Ascending aorta (tissue), 2 donors: ENCODE measurements around the gene KCNMA1. TPM values are rescaled to one million over a fixed set of nuclear protein-coding genes. Genes with fewer than 3 reads are reported as not detected.
A peak's percentile ranks its signal among the peaks of the same experiment; 100 is the strongest.

Source experiments
- DNase-seq, 2 donors: peaks; one replicate each; pipeline ENCODE4 v3.0.0-alpha.2; 2019; ENCODE audit warnings: low spot score in 2 of 2
- H3K27ac ChIP-seq, 2 donors: fragments of 200-600 bp; sonication (generic); one replicate each; pipeline ENCODE4 v1.5.1; 2016 to 2017; ENCODE audit warnings: mild to moderate bottlenecking in 1 of 2
- H3K27me3 ChIP-seq: fragments of 200-600 bp; sonication (generic); one replicate; pipeline ENCODE4 v1.5.1; 2017
- H3K36me3 ChIP-seq, 2 donors: fragments of 200-600 bp; sonication (generic); one replicate each; pipeline ENCODE4 v1.5.1; 2016
- H3K4me1 ChIP-seq, 2 donors: fragments of 200-600 bp; sonication (generic); one replicate each; pipeline ENCODE4 v1.5.1; 2016 to 2017; ENCODE audit warnings: mild to moderate bottlenecking in 1 of 2
- H3K4me3 ChIP-seq, 2 donors: fragments of 200-600 bp; sonication (generic); one replicate each; pipeline ENCODE4 v1.5.1; 2016 to 2017; ENCODE audit warnings: mild to moderate bottlenecking in 1 of 2
- H3K9me3 ChIP-seq, 2 donors: fragments of 200-600 bp; sonication (generic); one replicate each; pipeline ENCODE4 v1.5.1; 2016
- CTCF ChIP-seq, 3 experiments: fragments of 200-600 bp in 2 of 3; fragments of 450-650 bp in 1 of 3; sonication (generic) in 2 of 3; IDR thresholded peaks; one replicate each; pipeline ENCODE4 v1.5.1; 2016 to 2019; ENCODE audit warnings: antibody characterized with exemption in 3 of 3, mild to moderate bottlenecking in 1 of 3, moderate library complexity in 1 of 3
- intact Hi-C: fragments of 100-400 bp; cut with DNase I; formaldehyde crosslinking; loops from one replicate; pipeline ENCODE4 v1.15.1; 2023
- total RNA-seq: library from RNA; depleted of rRNA; stranded (reverse); fragments of >200 nt; gene quantifications from one replicate; pipeline ENCODE4 v1.1.0, GENCODE V29; 2016

Gene KCNMA1
- total RNA-seq, 1 donor from 2014 or later = 28.6 TPM

DNA sequence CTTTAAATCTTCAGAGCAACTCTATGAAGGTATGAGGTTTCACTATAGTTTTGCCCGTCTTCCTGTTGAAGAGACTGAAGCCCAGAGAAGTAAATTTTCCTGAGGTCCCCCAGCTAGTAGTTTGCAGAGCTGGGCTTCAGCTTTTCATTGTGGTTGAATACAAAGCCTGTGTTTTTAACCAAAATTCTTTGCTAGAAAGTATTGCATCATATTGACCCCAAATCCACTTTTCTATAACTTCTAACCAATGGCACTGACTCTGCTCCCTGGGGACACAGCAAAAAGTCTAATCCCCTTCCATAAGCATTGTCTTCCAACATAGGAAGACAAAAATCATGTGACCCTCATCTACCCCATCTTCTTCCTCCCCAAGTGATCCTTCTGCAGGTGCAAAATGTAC, 93.0 kb downstream of the KCNMA1 start:
- Histone ChIP-seq H3K36me3 (no peaks in the 10 kb centered on the region), H3K4me3 (no peak overlapping the region), H3K4me1 (peaks cover 2 to 34% of the 10 kb centered on the region in 2 donors), H3K27me3 (no peaks in the 10 kb centered on the region), H3K27ac (peak overlapping the region in 1 of 2 donors; percentile 93), H3K9me3 (no peaks in the 10 kb centered on the region)
- intact Hi-C loops = no loop called here
- TF ChIP-seq CTCF (IDR thresholded peaks at IDR 0.05) = no peak
- DNase-seq = no peak

DNA sequence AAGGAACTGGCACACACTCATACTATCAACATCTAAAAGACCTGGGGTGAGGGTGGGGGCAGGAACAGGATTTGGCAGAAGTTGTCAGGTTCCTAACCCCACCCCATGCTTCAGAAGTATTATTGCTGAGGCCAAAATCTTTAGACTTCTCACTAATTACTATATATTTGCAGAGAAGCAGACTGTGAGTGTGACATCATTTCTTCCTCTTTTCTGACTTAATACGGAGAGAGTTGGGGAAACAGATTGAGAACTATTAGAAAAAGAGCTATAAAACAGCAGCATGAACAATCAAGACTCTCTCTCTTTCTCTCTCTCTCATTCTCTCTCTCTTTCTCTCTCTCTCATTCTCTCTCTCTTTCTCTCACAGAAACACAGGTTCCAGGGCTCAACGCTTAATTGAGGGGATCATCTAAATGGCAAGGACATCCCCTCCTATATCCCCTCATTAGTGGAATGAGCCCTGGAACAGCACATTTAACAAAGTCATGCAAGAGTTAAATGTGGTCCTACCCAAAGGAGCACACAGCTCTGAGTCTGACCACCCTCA, 94.8 kb downstream of the KCNMA1 start:
- TF ChIP-seq CTCF (IDR thresholded peaks at IDR 0.05) = no peak
- DNase-seq = no peak
- H3K27me3 ChIP-seq = no peaks in the 10 kb centered on the region
- no peaks in the 10 kb centered on the region for H3K36me3 ChIP-seq
- intact Hi-C loops = no loop called here
- no peak overlapping the region for H3K4me3 ChIP-seq
- H3K4me1 ChIP-seq = peaks cover 0 to 33% of the 10 kb centered on the region in 2 donors
- no peaks in the 10 kb centered on the region for H3K9me3 ChIP-seq
- no peak overlapping the region for H3K27ac ChIP-seq

DNA sequence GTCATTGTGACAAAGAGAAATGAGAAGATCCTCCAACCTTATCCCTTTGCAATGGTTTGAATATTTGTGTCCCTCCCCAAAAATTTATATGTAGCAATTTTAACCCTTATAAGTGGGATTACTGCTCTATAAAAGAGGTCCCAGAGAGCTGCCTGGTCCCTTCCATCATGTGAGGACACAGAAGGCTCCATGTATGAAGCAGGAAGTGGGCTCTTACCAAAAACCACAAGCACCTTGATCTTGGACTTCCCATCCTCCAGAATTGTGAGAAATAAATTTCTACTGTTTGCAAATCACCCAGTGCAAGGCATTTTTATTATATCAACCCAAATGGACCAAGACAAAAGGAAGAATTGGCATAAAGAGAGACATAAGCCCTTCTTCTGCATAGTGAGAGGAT, 95.7 kb downstream of the KCNMA1 start:
- no peaks in the 10 kb centered on the region for H3K36me3 ChIP-seq
- peaks cover 4 to 32% of the 10 kb centered on the region in 2 donors for H3K4me1 ChIP-seq
- TF ChIP-seq CTCF (IDR thresholded peaks at IDR 0.05) = no peak
- no peak overlapping the region for H3K27ac ChIP-seq
- no peaks in the 10 kb centered on the region for H3K9me3 ChIP-seq
- DNase-seq = no peak
- intact Hi-C loops = no loop called here
- H3K27me3 ChIP-seq = no peaks in the 10 kb centered on the region
- no peak overlapping the region for H3K4me3 ChIP-seq

- DNase-seq = no peak
- H3K4me1 ChIP-seq = peaks cover 4 to 28% of the 10 kb centered on the region in 2 donors
- no peak overlapping the region for H3K27ac ChIP-seq
- no peak overlapping the region for H3K4me3 ChIP-seq
- intact Hi-C loops = no loop called here
- no peak for TF ChIP-seq CTCF (IDR thresholded peaks at IDR 0.05)
- no peaks in the 10 kb centered on the region for H3K36me3 ChIP-seq
- H3K27me3 ChIP-seq = no peaks in the 10 kb centered on the region
- no peaks in the 10 kb centered on the region for H3K9me3 ChIP-seq
Measured at GRCh38 chr10:77541247-77541646, 96.4 kb downstream of the KCNMA1 start.

DNA sequence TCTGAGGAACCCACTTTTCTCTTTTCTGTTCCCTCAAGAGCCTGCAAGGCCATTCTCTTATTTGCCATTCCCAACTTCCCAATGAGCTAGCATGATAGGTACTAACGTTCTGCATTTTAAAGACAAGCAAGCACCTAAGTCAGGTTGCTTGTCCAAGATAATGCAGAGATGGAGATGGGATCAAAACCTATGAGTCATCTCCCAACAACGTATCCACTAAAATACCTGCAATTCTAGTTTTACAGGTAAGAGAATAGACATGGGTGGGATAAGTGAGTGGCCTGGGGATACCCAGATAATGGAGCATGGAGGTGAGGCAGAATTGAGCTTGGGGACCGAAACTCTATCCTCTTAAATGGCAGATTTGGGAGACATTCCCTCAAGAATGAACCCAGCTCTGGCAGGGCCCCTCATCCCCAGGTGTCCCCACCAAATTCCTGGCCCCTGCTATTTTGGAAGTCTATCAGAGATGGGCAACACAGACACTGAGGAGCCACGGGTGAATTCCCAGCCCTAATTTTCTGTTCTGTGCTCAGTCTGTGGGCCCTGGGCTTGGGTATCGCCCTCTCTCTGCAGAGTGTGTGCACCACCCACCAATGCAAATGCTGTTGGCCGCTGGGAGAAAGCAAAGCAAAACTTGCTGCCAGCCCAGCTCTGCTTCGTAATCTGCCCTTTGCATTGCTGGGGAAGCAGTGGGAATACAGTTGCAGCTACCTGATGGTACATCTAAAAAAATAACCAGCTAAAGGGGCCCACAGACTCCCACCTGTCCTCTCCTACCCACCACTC, 98.3 kb downstream of the KCNMA1 start:
- Histone ChIP-seq H3K4me1 (peaks cover 4 to 18% of the 10 kb centered on the region in 2 donors), H3K27ac (no peak overlapping the region), H3K36me3 (no peaks in the 10 kb centered on the region), H3K27me3 (no peaks in the 10 kb centered on the region), H3K4me3 (no peak overlapping the region), H3K9me3 (no peaks in the 10 kb centered on the region)
- TF ChIP-seq CTCF (IDR thresholded peaks at IDR 0.05) = no peak
- no peak for DNase-seq
- intact Hi-C loops = no loop called here
